Bone marrow (tissue), 2 donors: ENCODE data around the gene CCDC141.

Experiments
- DNase-seq, 2 donors: peaks; one replicate each; lab custom pipeline; 2025; lab: John Stamatoyannopoulos, UW

The CCDC141 gene

GRCh38 chr2:178962805-178963433 lies 87.0 kb downstream of the CCDC141 start:
- no peak for DNase-seq

- no peak for DNase-seq
Measured at GRCh38 chr2:178962152-178962551, 87.8 kb downstream of the CCDC141 start.

DNA sequence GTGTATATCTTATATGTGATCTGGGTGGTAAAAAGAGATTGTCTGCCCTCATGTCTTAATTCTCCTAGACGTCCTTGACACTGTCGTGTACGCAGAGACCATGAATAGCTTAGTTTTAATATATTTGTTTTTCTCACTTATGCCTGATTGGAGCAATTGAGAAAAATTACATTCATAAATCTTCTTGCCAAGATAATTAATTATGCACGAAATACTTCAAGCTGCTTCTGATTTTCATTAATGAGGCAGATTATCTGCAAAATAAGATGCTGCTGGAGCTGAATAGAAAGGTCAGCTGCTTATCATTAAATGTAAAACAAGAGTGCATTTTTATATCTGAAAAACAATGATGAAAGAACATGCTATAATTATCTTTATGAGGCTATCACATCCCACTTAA lies 95.9 kb downstream of the CCDC141 start:
- no peak for DNase-seq

DNA sequence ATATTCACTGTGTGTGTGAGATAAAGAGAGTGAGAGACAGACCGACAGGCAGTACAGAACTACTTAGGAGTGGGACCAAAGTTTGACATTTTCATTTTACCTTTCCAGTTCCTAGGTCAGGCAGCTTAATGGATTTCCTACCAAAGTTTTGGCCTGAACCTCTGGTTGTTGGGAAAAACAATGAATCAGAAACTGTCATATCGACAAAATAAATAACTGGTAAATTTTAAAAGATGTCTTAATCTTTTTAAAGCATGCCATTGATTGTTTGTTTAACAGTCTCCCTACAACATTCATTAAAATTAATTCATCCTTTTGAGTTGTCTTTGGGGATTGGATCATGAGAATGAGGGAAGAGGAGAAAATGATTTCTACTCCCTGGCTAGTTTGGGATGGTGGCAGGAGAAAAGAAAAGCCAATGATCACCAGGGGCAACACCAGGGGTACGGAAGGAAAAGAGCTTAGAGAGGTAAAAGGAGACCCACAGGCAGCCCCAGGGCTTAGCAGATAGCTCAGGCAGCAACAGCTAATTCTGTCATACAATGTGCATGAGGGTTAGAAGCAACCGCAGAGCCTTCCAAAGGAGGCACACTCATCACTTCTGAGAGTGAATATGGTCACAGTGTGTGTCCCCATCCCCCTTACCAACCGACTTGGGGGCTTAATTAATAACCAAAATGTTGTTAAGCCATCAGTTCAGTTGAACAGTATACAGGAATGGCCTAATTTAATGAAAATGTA lies 98.5 kb downstream of the CCDC141 start:
- no peak for DNase-seq

- DNase-seq, result no peak
Measured at GRCh38 chr2:178949584-178949983, 100.4 kb downstream of the CCDC141 start.

- no peak for DNase-seq
Measured at GRCh38 chr2:178949151-178949550, 100.8 kb downstream of the CCDC141 start.

DNA sequence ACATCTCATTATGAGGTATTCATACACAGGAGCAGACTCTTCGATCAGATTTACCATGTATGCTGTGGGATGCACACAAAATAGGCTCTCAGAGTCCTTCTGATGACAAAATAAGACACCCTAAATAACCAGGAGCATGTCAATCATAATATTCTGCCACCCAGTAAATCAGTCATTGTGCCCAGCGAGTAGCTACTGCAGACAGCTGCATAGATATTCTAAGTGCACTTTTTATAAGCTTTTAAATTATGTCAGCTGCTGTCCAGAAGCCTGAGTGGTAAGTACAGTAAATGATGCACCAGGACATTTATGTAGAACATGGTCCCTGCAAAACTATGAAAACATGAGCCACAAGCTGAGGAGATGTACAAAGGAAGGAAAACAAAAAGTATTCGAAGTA lies 102.9 kb downstream of the CCDC141 start:
- DNase-seq, result no peak

DNA sequence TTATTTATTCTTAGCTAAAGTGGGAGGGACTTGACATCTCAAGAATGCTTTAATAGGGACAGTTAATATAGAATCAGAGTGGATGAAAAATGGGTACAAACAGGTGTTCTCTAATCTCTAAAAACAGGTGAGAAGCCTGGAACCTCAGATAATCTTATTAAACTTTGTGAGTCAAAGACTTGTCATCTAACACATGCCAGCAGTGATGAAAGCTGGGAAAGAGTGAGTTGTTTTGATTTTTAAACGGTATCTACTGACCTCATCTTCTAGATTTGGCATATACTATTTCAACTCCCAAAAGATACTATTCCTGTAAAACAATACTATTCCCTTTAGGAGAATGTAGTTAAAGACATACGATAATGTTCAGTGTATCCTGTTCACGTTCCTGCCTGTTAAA lies 103.4 kb downstream of the CCDC141 start:
- DNase-seq, result no peak

DNA sequence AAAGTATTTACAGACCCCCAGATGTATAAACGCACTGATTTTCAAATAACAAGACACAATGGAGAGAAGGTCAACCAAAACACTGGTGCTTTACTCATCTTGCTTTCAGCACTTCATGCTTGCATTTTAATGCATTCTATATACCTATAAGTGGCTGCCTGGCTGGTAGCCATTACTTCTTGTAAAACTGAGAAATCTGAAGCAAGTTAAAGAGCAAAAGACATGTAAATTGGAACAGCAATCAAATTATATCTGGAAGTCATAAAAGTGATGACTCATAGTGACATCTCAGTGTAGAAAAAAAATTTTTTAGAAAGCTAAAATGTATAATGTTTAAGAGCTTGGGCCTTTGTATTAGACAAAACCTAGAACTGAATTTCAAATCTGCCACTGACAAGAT lies 106.2 kb downstream of the CCDC141 start:
- DNase-seq, result no peak

DNA sequence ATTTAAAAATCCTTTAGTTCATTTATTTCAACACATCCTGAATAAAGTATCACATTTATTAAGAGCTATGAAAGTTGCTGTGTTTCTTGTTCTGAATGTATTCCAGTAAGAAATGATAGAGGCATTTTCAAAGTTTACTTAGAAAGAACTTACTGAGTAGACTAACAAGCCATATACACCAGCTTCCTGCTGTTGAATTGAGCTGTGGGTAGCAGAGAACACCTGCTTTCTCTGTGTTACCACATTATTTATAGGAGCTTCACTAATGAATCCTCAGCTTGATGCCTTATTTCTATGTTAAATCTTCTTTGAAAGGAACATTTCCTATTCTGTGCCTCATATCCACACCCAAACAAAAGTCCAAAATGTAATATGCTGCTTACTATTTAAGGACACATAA lies 115.4 kb downstream of the CCDC141 start:
- DNase-seq, result no peak

- DNase-seq, result no peak
Measured at GRCh38 chr2:178933493-178933892, 116.4 kb downstream of the CCDC141 start.

- DNase-seq, result no peak
Measured at GRCh38 chr2:178928077-178928476, 121.9 kb downstream of the CCDC141 start.

GRCh38 chr2:178927173-178927572 lies 122.8 kb downstream of the CCDC141 start:
- DNase-seq, result no peak

GRCh38 chr2:178924817-178925216 lies 125.1 kb downstream of the CCDC141 start:
- DNase-seq, result no peak

GRCh38 chr2:178923546-178923945 lies 126.4 kb downstream of the CCDC141 start:
- DNase-seq, result no peak

- no peak for DNase-seq
Measured at GRCh38 chr2:178920916-178921513, 128.9 kb downstream of the CCDC141 start.

DNA sequence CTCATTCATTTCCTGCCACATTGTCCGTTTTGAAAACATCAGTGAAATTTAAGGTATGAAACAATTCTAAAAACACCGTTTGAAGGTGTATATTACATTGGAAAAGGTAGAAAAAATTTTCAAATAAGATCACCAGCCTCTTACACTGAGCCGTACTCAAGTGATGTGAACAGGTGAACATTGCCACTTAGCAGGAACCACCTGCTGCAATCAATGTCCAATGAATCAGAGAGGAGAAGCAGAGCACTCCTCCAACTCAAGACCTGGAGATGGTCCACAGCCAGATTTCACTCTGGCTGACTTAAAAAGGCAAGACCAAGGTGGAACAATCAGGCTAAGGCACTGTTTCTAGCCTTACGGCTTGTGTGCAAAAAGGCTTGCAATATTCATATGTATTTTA lies 132.4 kb downstream of the CCDC141 start:
- no peak for DNase-seq

DNA sequence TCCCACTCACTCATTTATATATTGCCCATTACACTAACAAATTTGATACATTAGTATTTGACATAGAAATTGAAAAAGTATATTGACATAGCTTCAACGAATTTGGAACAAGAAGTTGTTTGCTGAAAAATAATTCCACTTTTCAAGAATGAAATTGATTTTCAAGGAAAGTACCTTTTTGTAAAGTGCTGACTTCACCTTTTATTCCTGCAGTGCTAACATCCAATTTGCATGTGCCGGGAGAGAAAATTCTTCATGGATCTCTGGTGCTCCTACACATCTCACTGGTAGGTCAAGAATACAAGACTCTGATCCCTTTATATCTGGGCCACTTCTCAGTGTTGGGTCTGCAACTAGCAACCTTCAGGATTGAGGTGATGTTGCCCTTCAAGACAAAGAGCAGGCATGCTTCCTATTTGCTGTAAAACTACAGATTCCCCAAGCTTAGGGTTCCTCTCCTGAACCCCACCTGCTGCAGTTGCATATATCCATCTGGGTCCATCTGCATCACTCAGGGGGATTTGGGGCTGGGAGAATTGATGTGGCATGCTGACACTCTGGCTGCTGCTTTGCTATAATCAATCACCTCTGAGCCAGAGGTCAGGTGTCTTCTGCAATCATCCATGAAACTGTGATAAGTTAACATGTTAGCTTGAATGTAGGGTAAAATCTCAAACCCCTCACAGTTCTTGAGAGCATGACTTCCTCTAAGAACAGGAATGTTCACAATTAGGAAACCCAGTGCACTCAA lies 134.3 kb downstream of the CCDC141 start:
- DNase-seq, result no peak

- DNase-seq, result peak; percentile 8 to 64
Measured at GRCh38 chr2:178914259-178914849, 135.6 kb downstream of the CCDC141 start.

- DNase-seq, result no peak
Measured at GRCh38 chr2:178913049-178913441, 136.9 kb downstream of the CCDC141 start.

DNA sequence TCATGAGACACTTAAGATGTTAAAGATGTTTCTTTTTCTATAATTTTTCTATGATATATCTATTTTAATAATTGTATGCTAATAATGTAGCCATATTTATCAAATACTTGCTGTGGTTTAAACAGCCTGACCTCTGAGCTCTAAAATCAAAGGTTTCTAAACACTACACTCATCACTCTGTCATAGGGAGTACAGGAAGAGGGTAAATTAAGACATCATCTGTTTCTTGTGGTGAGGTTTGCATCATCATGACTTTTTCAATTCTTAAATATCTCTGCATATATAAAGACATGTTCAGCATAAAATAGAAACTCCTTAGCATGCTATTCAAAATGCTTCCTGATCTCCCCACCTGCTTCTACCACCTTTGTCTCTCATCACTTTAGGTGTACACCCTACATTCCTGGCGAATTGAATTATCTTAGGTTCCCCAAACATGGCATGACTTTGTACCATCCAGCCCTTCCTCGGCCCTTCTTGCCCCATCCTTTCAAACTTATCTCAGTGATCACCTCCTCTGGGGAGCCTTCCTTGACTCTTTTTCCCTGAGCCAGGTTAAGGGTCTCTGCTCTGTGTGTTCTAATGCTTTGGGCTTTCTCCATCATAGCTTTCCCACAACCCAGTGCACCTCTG lies 137.4 kb downstream of the CCDC141 start:
- no peak for DNase-seq

- no peak for DNase-seq
Measured at GRCh38 chr2:178911039-178911438, 138.9 kb downstream of the CCDC141 start.
